Upper lobe of left lung (tissue), 6 donors: Measurements from ENCODE around the gene PRKCE. TPM values are rescaled to one million over a fixed set of nuclear protein-coding genes. Genes with fewer than 3 reads are reported as not detected.

ENCODE experiments used
- ATAC-seq, 2 donors: fragments of 200-7000 bp; cut with Tn5 transposase; one replicate each; pipeline ENCODE4 v1.9.1; 2022; ENCODE audit warnings: mild to moderate bottlenecking in 2 of 2, moderate library complexity in 2 of 2; ENCODE audit not compliant: low FRiP score in 2 of 2
- DNase-seq, 2 donors: peaks; one replicate each; pipeline ENCODE4 v3.0.0-alpha.2; 2019 to 2020
- H3K27ac ChIP-seq, 4 donors: fragments of 200-600 bp; sonication (generic); one replicate each; pipeline ENCODE4 v1.5.1; 2016 to 2019
- H3K27me3 ChIP-seq, 4 donors: fragments of 200-600 bp; sonication (generic); one replicate each; pipeline ENCODE4 v1.5.1; 2017 to 2019
- H3K36me3 ChIP-seq, 4 donors: fragments of 200-600 bp; sonication (generic); one replicate each; pipeline ENCODE4 v1.5.1; 2016 to 2019
- H3K4me1 ChIP-seq, 4 donors: fragments of 200-600 bp; sonication (generic); one replicate each; pipeline ENCODE4 v1.5.1; 2018 to 2019
- H3K4me3 ChIP-seq, 4 donors: fragments of 200-600 bp; sonication (generic); one replicate each; pipeline ENCODE4 v1.5.1; 2017 to 2019; ENCODE audit warnings: mild to moderate bottlenecking in 2 of 4, moderate library complexity in 1 of 4
- H3K9me3 ChIP-seq, 4 donors: fragments of 200-600 bp; sonication (generic); one replicate each; pipeline ENCODE4 v1.5.1; 2018 to 2019
- EP300 ChIP-seq, 4 donors: sonication (generic); formaldehyde crosslinking; IDR thresholded peaks; one replicate each; pipeline ENCODE4 v1.5.1; 2017; ENCODE audit warnings: antibody characterized with exemption in 4 of 4, control low read depth in 2 of 4
- POLR2A ChIP-seq, 4 donors: fragments of 450-650 bp; IDR thresholded peaks; one replicate each; pipeline ENCODE4 v1.5.1; 2016 to 2017; ENCODE audit warnings: antibody characterized with exemption in 4 of 4, mild to moderate bottlenecking in 2 of 4
- POLR2AphosphoS5 ChIP-seq, 2 donors: sonication (generic); formaldehyde crosslinking; IDR thresholded peaks; one replicate each; pipeline ENCODE4 v1.5.1; 2017; ENCODE audit warnings: antibody characterized with exemption in 2 of 2
- WGBS, 2 donors: methylation state at CpG; one replicate each; pipeline ENCODE4 v1.1.5; 2017 to 2018; 5-methylcytosine and 5-hydroxymethylcytosine counted together
- total RNA-seq, 6 donors: library from RNA; depleted of rRNA in 4 of 6; stranded (reverse); fragments of >200 nt in 4 of 6; gene quantifications; one replicate each; pipeline versions ENCODE4 v1.1.0 to v1.2.1, GENCODE V29; 2016 to 2021
- TF ChIP-seq, protein P1 (sequence below), 6 experiments: fragments of 450-650 bp in 4 of 6; fragments of 200-600 bp in 2 of 6; sonication (generic) in 2 of 6; IDR thresholded peaks; one replicate each; pipeline ENCODE4 v1.5.1; 2016 to 2019; ENCODE audit warnings: antibody characterized with exemption in 6 of 6
- donor health status: DM: no; HTN: no; CAD: no; lungs with moderate emphysema.
- donor health status: DM: no; HTN: yes; CAD: no; lungs with severe emphysema.

Gene PRKCE
- total RNA-seq, 6 donors from 2014 or later: 54.9 to 124 (median 75.6) TPM

DNA sequence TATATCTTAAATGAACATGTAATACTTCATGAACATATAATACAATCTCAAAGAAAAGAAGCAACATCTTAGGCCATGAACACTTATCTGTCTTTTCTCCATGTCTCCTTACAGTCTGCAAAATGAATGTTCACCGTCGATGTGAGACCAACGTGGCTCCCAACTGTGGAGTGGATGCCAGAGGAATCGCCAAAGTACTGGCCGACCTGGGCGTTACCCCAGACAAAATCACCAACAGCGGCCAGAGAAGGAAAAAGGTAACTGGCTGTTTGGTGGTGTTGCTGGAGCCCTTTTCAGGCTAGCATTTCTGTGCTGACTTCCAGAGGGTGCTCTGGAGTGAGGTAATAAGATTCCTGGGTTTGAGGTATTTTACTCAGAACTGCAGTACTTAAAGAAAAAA, 349.8 kb downstream of the PRKCE start:
- TF ChIP-seq POLR2A (IDR thresholded peaks at IDR 0.05) (no peak), EP300 (IDR thresholded peaks at IDR 0.05) (no peak)
- Histone ChIP-seq H3K4me3 (no peak overlapping the region), H3K36me3 (peaks cover 0 to 19% (median 6%) of the 10 kb centered on the region in 4 donors), H3K9me3 (no peaks in the 10 kb centered on the region), H3K4me1 (peaks cover 26 to 38% (median 33%) of the 10 kb centered on the region in 4 donors), H3K27me3 (no peaks in the 10 kb centered on the region), H3K27ac (peak overlapping the region; percentile 69 to 75 (median 72))
- WGBS, 2 donors: 73 to 75% methylated on average over 7 of the region's 7 CpGs
- ATAC-seq (no peak), DNase-seq (no peak)

DNA sequence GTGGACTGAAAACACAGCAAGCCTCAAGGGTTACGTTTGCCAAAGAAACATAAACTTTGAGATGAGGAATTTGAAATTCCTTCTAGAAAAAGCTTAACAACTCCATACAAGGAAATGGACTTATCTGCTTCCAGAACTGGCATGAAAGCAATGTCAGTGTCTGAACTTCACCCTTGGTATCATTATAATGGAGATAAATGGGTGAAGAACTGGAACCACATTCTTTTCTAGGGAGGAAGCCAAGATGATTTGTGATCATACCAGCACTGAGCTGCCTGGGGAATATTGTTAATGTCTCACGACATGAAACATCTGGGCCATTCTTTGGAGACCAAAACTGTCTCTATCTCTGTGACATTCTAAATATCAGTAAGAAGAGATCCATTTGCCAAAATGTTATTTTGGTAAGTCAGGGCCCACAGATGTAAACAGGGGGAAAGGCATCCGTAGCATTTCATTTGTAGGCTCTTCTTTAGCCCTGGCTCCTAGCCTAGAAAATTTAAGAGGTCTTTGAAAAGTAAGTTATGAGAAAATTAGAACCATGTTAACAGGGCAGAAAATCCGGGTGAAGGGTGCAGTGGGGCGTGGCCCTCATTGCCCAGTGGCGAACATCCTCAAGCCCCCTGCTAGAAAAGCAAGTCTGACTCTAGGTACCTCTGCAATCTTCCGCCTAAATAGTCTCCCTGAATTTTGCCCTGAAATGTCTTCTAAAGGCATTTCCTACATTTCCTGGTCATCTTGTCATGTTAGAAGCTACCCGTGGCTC, 350.4 kb downstream of the PRKCE start:
- ATAC-seq (peak; percentile 16 to 42), DNase-seq (no peak)
- Histone ChIP-seq H3K9me3 (no peaks in the 10 kb centered on the region), H3K27me3 (no peaks in the 10 kb centered on the region), H3K4me1 (peaks cover 26 to 38% (median 33%) of the 10 kb centered on the region in 4 donors), H3K36me3 (peaks cover 0 to 19% (median 6%) of the 10 kb centered on the region in 4 donors), H3K27ac (peak overlapping the region; percentile 69 to 75 (median 72)), H3K4me3 (no peak overlapping the region)
- WGBS, 2 donors: 51 to 56% methylated on average over 8 of the region's 8 CpGs
- TF ChIP-seq POLR2AphosphoS5 (IDR thresholded peaks at IDR 0.05) (peak; percentile 9 to 34), POLR2A (IDR thresholded peaks at IDR 0.05) (no peak)

DNA sequence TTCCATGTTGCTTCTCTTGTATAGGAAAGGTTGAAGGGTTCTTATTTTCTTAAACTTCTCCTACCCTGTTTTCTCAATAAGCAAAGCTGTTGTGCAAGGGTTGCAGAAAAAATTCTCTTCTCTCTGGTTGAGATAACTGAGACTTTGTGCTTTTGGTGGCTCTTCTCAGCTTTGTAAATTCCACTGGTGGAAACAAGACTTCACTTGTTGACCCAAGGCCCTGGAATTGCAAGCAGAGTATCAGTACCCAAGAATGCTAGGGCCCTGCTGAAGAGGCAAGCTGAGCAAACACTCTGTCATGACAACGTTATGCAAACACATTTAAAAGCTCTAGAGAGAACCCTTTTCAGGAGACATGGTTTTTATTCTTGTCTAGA, 351.0 kb downstream of the PRKCE start:
- peak overlapping the region; percentile 69 to 75 (median 72) for H3K27ac ChIP-seq
- peaks cover 26 to 38% (median 33%) of the 10 kb centered on the region in 4 donors for H3K4me1 ChIP-seq
- no peak overlapping the region for H3K4me3 ChIP-seq
- H3K36me3 ChIP-seq: peaks cover 0 to 23% (median 6%) of the 10 kb centered on the region in 4 donors
- ATAC-seq (peak; percentile 71 to 88), DNase-seq (peak in 1 of 2 donors; percentile 67)
- H3K27me3 ChIP-seq: no peaks in the 10 kb centered on the region
- TF ChIP-seq, protein P1, sequence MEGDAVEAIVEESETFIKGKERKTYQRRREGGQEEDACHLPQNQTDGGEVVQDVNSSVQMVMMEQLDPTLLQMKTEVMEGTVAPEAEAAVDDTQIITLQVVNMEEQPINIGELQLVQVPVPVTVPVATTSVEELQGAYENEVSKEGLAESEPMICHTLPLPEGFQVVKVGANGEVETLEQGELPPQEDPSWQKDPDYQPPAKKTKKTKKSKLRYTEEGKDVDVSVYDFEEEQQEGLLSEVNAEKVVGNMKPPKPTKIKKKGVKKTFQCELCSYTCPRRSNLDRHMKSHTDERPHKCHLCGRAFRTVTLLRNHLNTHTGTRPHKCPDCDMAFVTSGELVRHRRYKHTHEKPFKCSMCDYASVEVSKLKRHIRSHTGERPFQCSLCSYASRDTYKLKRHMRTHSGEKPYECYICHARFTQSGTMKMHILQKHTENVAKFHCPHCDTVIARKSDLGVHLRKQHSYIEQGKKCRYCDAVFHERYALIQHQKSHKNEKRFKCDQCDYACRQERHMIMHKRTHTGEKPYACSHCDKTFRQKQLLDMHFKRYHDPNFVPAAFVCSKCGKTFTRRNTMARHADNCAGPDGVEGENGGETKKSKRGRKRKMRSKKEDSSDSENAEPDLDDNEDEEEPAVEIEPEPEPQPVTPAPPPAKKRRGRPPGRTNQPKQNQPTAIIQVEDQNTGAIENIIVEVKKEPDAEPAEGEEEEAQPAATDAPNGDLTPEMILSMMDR (IDR thresholded peaks at IDR 0.05): no peak
- TF ChIP-seq EP300 (IDR thresholded peaks at IDR 0.05) (peak in 1 of 4 donors; percentile 41), POLR2A (IDR thresholded peaks at IDR 0.05) (no peak), POLR2AphosphoS5 (IDR thresholded peaks at IDR 0.05) (peak in 1 of 2 donors; percentile 57)
- H3K9me3 ChIP-seq: no peaks in the 10 kb centered on the region
- whole genome bisulfite sequencing, 2 donors: 40 to 59% methylated on average over 1 of the region's 1 CpG

DNA sequence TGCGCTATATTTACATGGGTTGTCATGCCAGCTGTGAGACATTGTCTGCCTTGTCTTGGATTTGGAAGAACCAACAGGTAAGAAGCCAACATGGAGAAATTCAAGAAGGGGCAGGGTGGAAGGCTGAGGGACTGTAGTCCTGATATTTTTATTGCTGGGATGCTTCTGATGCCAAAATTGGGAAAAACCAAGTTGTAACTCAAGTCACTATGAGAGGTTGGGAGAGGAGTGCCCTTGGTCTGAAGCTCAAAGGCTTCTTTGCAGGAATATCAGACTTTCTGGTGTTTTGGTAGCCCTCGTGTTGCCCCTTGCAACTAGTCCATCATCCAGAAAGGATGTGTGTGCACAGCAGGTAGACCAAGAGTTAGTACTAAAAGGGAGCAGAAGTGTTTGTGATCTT, 351.5 kb downstream of the PRKCE start:
- H3K27ac ChIP-seq: peak overlapping the region; percentile 63 to 75 (median 70)
- peaks cover 26 to 38% (median 33%) of the 10 kb centered on the region in 4 donors for H3K4me1 ChIP-seq
- WGBS, 2 donors: 55 to 88% methylated on average over 2 of the region's 2 CpGs
- H3K4me3 ChIP-seq: peak overlapping the region in 2 of 4 donors; percentile 7 to 9
- H3K36me3 ChIP-seq: peaks cover 0 to 25% (median 6%) of the 10 kb centered on the region in 4 donors
- ATAC-seq (no peak), DNase-seq (no peak)
- TF ChIP-seq POLR2AphosphoS5 (IDR thresholded peaks at IDR 0.05) (no peak), EP300 (IDR thresholded peaks at IDR 0.05) (no peak), POLR2A (IDR thresholded peaks at IDR 0.05) (no peak)
- TF ChIP-seq, protein P1 (IDR thresholded peaks at IDR 0.05): no peak
- H3K27me3 ChIP-seq: no peaks in the 10 kb centered on the region
- no peaks in the 10 kb centered on the region for H3K9me3 ChIP-seq

DNA sequence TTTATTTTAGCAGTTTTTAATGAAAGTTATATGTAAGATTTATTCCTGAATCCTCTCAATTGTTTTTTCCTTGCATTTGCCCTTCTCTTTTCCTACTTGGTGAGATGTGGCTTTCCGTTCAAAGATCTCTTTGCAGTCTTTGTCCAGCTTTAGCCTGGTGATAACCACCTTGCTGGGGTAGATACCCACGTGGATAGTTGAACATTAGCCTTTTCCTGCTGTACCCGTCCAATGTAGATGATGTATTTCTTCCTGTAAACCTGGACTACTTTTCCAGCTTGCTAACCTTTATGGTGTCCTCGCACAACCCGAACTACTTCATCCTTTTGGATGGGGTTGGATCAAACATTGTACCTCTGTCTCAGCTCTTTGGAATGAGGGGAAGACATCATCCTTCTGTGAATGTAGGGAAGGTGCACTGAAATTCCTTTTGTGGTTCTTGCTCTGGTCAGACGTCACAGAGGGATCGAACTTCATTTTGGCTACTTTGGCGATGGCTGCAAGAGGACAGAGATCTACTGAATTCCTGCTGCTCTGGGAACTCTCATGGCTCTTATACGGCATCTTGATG, 352.5 kb downstream of the PRKCE start:
- 84 to 88% methylated on average over 9 of the region's 9 CpGs for WGBS, 2 donors
- TF ChIP-seq, protein P1 (IDR thresholded peaks at IDR 0.05): no peak
- TF ChIP-seq EP300 (IDR thresholded peaks at IDR 0.05) (no peak), POLR2A (IDR thresholded peaks at IDR 0.05) (no peak), POLR2AphosphoS5 (IDR thresholded peaks at IDR 0.05) (no peak)
- H3K27me3 ChIP-seq: no peaks in the 10 kb centered on the region
- no peaks in the 10 kb centered on the region for H3K9me3 ChIP-seq
- H3K4me1 ChIP-seq: peaks cover 26 to 38% (median 33%) of the 10 kb centered on the region in 4 donors
- peak overlapping the region in 1 of 4 donors; percentile 37 for H3K27ac ChIP-seq
- no peak overlapping the region for H3K4me3 ChIP-seq
- ATAC-seq: no peak
- no peak for DNase-seq
- peaks cover 0 to 33% (median 6%) of the 10 kb centered on the region in 4 donors for H3K36me3 ChIP-seq
